ENCODE measurements around the gene NUTM2E. TPM values are rescaled to one million over a fixed set of nuclear protein-coding genes. Genes with fewer than 3 reads are reported as not detected.
"Not testable (repeated sequence)": the region's sequence is repeated elsewhere in the genome, so short reads cannot be mapped to it uniquely, and the experiment has no call there.

NUTM2E gene, protein sequence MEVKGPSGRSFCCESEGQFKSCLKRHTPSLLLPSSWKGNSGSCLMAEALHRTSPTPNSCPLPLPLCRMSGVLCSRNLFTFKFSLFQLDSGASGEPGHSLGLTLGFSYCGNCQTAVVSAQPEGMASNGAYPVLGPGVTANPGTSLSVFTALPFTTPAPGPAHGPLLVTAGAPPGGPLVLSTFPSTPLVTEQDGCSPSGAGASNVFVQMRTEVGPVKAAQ (N-terminal part only)
- total RNA-seq: under 1 TPM in 1 of 2 donors, not detected in 1; 0.08 TPM
- polyA plus RNA-seq: under 1 TPM in 1 of 2 donors, not detected in 1; 0.02 TPM

DNA sequence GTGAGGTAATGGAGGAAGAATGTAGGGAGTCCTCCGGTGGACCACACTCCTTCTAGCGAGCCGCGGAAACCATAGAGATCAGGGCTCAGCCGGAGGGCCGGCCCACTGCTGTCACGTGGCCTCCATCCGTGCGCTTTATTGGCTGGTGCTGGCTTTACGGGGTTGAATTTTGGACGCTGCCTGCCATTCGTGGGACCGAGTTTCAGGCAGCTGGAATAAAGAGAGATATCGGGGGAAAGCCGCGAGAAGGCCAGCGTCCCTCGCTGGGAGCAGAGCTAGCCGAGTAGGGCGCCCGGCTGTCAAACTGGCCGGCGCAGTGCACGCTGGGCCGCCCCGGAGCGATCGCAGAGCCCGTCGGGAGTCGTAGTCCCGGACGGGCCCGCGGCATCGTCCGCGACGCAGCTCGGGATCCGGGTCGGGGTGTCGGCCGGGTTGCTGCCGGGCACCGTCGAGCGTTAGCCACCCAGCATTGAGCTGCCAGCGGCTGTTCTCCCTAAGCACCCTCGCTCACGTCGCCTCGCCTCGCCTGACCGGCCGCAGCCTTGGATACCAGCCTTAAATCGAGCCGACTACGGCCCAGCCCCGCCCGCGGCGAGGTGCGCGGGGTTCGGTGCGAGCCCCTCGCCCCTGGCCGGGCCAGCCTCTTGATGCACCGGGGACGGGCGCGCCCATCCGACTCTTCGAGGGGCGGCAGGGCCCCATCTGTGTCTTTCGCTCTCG is at the start of gene NUTM2E:
Gene NUTM2E, plus strand, starts transcription at position 244 of the 720 bp plus-strand sequence. CDS start 15,002 bp downstream, outside the sequence.
- H3K4me3 ChIP-seq (ENCODE audit: low read depth in 1 of 3, low read length in 3 of 3): peak within 1 kb of the TSS in 1 of 3 donors; percentile 57
- not testable (repeated sequence) for H3K9ac ChIP-seq (ENCODE audit: low read depth in 1 of 2, low read length in 2 of 2); H3K27me3 ChIP-seq (ENCODE audit: control insufficient read depth in 4 of 4, insufficient read depth in 4 of 4, low read length in 3 of 4); H3K4me1 ChIP-seq (ENCODE audit: control insufficient read depth in 4 of 4, insufficient read depth in 4 of 4, low read length in 3 of 4); H3K9me3 ChIP-seq (ENCODE audit: control insufficient read depth in 4 of 4, low read length in 3 of 4); H3K36me3 ChIP-seq (ENCODE audit: control insufficient read depth in 4 of 4, insufficient read depth in 3 of 4, low read depth in 1 of 4, low read length in 3 of 4)
- TF ChIP-seq JUND (IDR thresholded peaks at IDR 0.05): peak in 1 of 2 donors; percentile 13
- TF ChIP-seq TAF1 (conservative IDR thresholded peaks at IDR 0.05): peak; percentile 38
- peak; percentile 18 for TF ChIP-seq YY1 (IDR thresholded peaks at IDR 0.05)
- peak; percentile 77 for DNase-seq (ENCODE audit: low spot score)
- under 1% methylated on average over 46 of the region's 78 CpGs for WGBS
- peak within 1 kb of the TSS; percentile 73 to 75 for H3K27ac ChIP-seq (ENCODE audit: low read depth in 1 of 2, low read length in 2 of 2)

DNA sequence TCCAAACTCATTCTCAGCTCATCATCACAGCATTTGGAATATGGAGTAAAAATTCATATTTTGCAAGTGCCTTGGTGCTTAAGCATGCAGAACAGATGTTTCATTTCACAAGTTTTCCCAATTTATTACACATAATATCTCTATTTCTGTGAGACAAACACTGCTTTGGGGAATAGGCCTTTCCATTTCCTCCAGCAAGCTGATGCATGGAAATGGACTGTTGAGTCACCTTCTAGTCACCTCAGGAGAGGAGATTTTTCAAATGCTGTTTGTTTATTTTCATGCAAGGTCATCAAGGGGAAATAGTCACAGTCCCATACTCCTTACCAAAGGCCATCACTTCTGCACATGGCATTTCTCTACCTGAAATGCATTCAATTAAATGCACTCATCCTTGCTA is 48.5 kb upstream of the NUTM2E start:
- not testable (repeated sequence) for DNase-seq (ENCODE audit: low spot score); H3K27ac ChIP-seq (ENCODE audit: low read depth in 1 of 2, low read length in 2 of 2); H3K4me3 ChIP-seq (ENCODE audit: low read depth in 1 of 3, low read length in 3 of 3)

GRCh38 chr10:79779310-79779938 is 47.1 kb upstream of the NUTM2E start:
- DNase-seq (ENCODE audit: low spot score): peak; percentile 79
- H3K4me1 ChIP-seq (ENCODE audit: control insufficient read depth in 4 of 4, insufficient read depth in 4 of 4, low read length in 3 of 4); H3K27ac ChIP-seq (ENCODE audit: low read depth in 1 of 2, low read length in 2 of 2); H3K27me3 ChIP-seq (ENCODE audit: control insufficient read depth in 4 of 4, insufficient read depth in 4 of 4, low read length in 3 of 4); H3K9me3 ChIP-seq (ENCODE audit: control insufficient read depth in 4 of 4, low read length in 3 of 4); H3K9ac ChIP-seq (ENCODE audit: low read depth in 1 of 2, low read length in 2 of 2); H3K4me3 ChIP-seq (ENCODE audit: low read depth in 1 of 3, low read length in 3 of 3); H3K36me3 ChIP-seq (ENCODE audit: control insufficient read depth in 4 of 4, insufficient read depth in 3 of 4, low read depth in 1 of 4, low read length in 3 of 4): not testable (repeated sequence)
- TF ChIP-seq RAD21 (IDR thresholded peaks at IDR 0.05): peak; percentile 71 to 75
- TF ChIP-seq, protein P1, sequence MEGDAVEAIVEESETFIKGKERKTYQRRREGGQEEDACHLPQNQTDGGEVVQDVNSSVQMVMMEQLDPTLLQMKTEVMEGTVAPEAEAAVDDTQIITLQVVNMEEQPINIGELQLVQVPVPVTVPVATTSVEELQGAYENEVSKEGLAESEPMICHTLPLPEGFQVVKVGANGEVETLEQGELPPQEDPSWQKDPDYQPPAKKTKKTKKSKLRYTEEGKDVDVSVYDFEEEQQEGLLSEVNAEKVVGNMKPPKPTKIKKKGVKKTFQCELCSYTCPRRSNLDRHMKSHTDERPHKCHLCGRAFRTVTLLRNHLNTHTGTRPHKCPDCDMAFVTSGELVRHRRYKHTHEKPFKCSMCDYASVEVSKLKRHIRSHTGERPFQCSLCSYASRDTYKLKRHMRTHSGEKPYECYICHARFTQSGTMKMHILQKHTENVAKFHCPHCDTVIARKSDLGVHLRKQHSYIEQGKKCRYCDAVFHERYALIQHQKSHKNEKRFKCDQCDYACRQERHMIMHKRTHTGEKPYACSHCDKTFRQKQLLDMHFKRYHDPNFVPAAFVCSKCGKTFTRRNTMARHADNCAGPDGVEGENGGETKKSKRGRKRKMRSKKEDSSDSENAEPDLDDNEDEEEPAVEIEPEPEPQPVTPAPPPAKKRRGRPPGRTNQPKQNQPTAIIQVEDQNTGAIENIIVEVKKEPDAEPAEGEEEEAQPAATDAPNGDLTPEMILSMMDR (IDR thresholded peaks at IDR 0.05; ENCODE audit: low read depth, low read length, missing input control): peak; percentile 55
- WGBS: 7% methylated on average over 14 of the region's 14 CpGs

More for the DNA sequence above, 48.5 kb upstream of the NUTM2E start:
- not testable (repeated sequence) for H3K36me3 ChIP-seq (ENCODE audit: control insufficient read depth in 4 of 4, insufficient read depth in 3 of 4, low read depth in 1 of 4, low read length in 3 of 4); H3K9me3 ChIP-seq (ENCODE audit: control insufficient read depth in 4 of 4, low read length in 3 of 4); H3K9ac ChIP-seq (ENCODE audit: low read depth in 1 of 2, low read length in 2 of 2); H3K27me3 ChIP-seq (ENCODE audit: control insufficient read depth in 4 of 4, insufficient read depth in 4 of 4, low read length in 3 of 4); H3K4me1 ChIP-seq (ENCODE audit: control insufficient read depth in 4 of 4, insufficient read depth in 4 of 4, low read length in 3 of 4)

GRCh38 chr10:79779992-79780391 is 46.5 kb upstream of the NUTM2E start:
- not testable (repeated sequence) for H3K27me3 ChIP-seq (ENCODE audit: control insufficient read depth in 4 of 4, insufficient read depth in 4 of 4, low read length in 3 of 4); DNase-seq (ENCODE audit: low spot score); H3K9me3 ChIP-seq (ENCODE audit: control insufficient read depth in 4 of 4, low read length in 3 of 4); H3K4me3 ChIP-seq (ENCODE audit: low read depth in 1 of 3, low read length in 3 of 3); H3K9ac ChIP-seq (ENCODE audit: low read depth in 1 of 2, low read length in 2 of 2); H3K36me3 ChIP-seq (ENCODE audit: control insufficient read depth in 4 of 4, insufficient read depth in 3 of 4, low read depth in 1 of 4, low read length in 3 of 4); H3K27ac ChIP-seq (ENCODE audit: low read depth in 1 of 2, low read length in 2 of 2); H3K4me1 ChIP-seq (ENCODE audit: control insufficient read depth in 4 of 4, insufficient read depth in 4 of 4, low read length in 3 of 4)
- 71% methylated on average over 1 of the region's 2 CpGs for WGBS

- not testable (repeated sequence) for H3K4me1 ChIP-seq (ENCODE audit: control insufficient read depth in 4 of 4, insufficient read depth in 4 of 4, low read length in 3 of 4); H3K9me3 ChIP-seq (ENCODE audit: control insufficient read depth in 4 of 4, low read length in 3 of 4); H3K27ac ChIP-seq (ENCODE audit: low read depth in 1 of 2, low read length in 2 of 2); H3K9ac ChIP-seq (ENCODE audit: low read depth in 1 of 2, low read length in 2 of 2); H3K4me3 ChIP-seq (ENCODE audit: low read depth in 1 of 3, low read length in 3 of 3); H3K27me3 ChIP-seq (ENCODE audit: control insufficient read depth in 4 of 4, insufficient read depth in 4 of 4, low read length in 3 of 4); DNase-seq (ENCODE audit: low spot score); H3K36me3 ChIP-seq (ENCODE audit: control insufficient read depth in 4 of 4, insufficient read depth in 3 of 4, low read depth in 1 of 4, low read length in 3 of 4)
- 87% methylated on average over 3 of the region's 3 CpGs for WGBS
Measured at GRCh38 chr10:79781584-79781983, 45.0 kb upstream of the NUTM2E start.

DNA sequence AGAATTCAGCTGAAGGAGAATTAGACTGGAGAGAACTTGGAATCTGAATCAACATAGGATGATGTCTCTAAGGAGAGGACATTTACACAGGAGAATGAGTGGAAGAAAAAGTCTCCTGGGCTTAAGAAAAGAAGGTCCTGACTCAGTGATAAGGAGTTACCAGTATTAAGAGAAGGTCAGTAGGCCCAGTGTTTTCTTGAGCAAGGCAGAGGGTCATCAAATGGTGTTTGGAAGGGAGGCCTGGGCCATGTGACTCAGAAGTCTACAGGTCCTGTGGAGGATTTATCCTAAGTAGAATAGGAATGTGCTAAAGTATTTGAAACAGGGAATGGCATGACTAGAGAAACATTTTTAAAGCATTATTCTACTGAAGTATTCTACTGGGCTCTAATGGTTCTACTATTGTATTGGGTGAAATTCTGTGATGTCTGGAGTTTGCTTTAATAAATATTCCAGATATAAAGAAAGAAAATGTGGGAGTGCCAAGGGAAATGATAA is 39.0 kb upstream of the NUTM2E start:
- not testable (repeated sequence) for H3K9ac ChIP-seq (ENCODE audit: low read depth in 1 of 2, low read length in 2 of 2); H3K27me3 ChIP-seq (ENCODE audit: control insufficient read depth in 4 of 4, insufficient read depth in 4 of 4, low read length in 3 of 4); DNase-seq (ENCODE audit: low spot score); H3K27ac ChIP-seq (ENCODE audit: low read depth in 1 of 2, low read length in 2 of 2); H3K4me3 ChIP-seq (ENCODE audit: low read depth in 1 of 3, low read length in 3 of 3); H3K36me3 ChIP-seq (ENCODE audit: control insufficient read depth in 4 of 4, insufficient read depth in 3 of 4, low read depth in 1 of 4, low read length in 3 of 4); H3K4me1 ChIP-seq (ENCODE audit: control insufficient read depth in 4 of 4, insufficient read depth in 4 of 4, low read length in 3 of 4); H3K9me3 ChIP-seq (ENCODE audit: control insufficient read depth in 4 of 4, low read length in 3 of 4)

DNA sequence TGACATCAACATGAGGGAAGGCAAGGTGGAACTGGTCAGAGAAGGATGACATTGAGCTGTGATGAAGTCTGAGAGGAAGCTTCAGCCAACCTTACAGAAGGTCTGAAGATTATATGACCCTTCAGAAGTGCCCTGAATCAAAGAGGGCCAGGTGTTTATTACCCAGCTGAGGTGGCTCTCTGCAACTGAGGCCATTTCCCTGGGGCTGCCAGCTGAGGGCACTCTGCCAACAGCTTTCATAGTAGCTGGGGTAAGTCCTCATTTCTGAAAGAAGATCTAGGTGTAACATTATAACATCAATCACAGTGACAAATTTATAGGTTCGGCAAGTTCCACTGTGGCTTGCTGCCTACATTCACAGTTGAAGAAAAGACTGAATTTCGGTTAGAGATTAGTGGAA is 37.2 kb upstream of the NUTM2E start:
- H3K4me1 ChIP-seq (ENCODE audit: control insufficient read depth in 4 of 4, insufficient read depth in 4 of 4, low read length in 3 of 4); H3K27me3 ChIP-seq (ENCODE audit: control insufficient read depth in 4 of 4, insufficient read depth in 4 of 4, low read length in 3 of 4); H3K9ac ChIP-seq (ENCODE audit: low read depth in 1 of 2, low read length in 2 of 2); H3K36me3 ChIP-seq (ENCODE audit: control insufficient read depth in 4 of 4, insufficient read depth in 3 of 4, low read depth in 1 of 4, low read length in 3 of 4); H3K9me3 ChIP-seq (ENCODE audit: control insufficient read depth in 4 of 4, low read length in 3 of 4); DNase-seq (ENCODE audit: low spot score); H3K27ac ChIP-seq (ENCODE audit: low read depth in 1 of 2, low read length in 2 of 2); H3K4me3 ChIP-seq (ENCODE audit: low read depth in 1 of 3, low read length in 3 of 3): not testable (repeated sequence)
- WGBS: 89% methylated on average over 2 of the region's 2 CpGs

Measured in liver (tissue), 9 donors.